ENCODE measurements around the gene CCDC27. TPM values are rescaled to one million over a fixed set of nuclear protein-coding genes. Genes with fewer than 3 reads are reported as not detected.

The CCDC27 gene
- total and polyA plus RNA-seq, 7 donors, result not detected

GRCh38 chr1:3785045-3785444 is 32.8 kb downstream of the CCDC27 start:
- intact Hi-C loops (cut with DNase I), result no loop called here
- H3K27ac ChIP-seq, result no peak overlapping the region
- no peaks in the 10 kb centered on the region for H3K27me3 ChIP-seq
- TF ChIP-seq POLR2A (IDR thresholded peaks at IDR 0.05), result no peak
- TF ChIP-seq POLR2AphosphoS5 (IDR thresholded peaks at IDR 0.05), result no peak
- TF ChIP-seq, protein P1, sequence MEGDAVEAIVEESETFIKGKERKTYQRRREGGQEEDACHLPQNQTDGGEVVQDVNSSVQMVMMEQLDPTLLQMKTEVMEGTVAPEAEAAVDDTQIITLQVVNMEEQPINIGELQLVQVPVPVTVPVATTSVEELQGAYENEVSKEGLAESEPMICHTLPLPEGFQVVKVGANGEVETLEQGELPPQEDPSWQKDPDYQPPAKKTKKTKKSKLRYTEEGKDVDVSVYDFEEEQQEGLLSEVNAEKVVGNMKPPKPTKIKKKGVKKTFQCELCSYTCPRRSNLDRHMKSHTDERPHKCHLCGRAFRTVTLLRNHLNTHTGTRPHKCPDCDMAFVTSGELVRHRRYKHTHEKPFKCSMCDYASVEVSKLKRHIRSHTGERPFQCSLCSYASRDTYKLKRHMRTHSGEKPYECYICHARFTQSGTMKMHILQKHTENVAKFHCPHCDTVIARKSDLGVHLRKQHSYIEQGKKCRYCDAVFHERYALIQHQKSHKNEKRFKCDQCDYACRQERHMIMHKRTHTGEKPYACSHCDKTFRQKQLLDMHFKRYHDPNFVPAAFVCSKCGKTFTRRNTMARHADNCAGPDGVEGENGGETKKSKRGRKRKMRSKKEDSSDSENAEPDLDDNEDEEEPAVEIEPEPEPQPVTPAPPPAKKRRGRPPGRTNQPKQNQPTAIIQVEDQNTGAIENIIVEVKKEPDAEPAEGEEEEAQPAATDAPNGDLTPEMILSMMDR (IDR thresholded peaks at IDR 0.05), result no peak
- no peak for TF ChIP-seq EP300 (IDR thresholded peaks at IDR 0.05)
- H3K4me1 ChIP-seq, result peaks cover 0 to 6% (median 0%) of the 10 kb centered on the region in 4 donors
- WGBS, 2 donors, result 51 to 81% methylated on average over 13 of the region's 13 CpGs
- DNase-seq, result no peak
- peaks cover 24 to 92% (median 73%) of the 10 kb centered on the region in 4 donors for H3K36me3 ChIP-seq
- H3K4me3 ChIP-seq, result no peak overlapping the region
- H3K9me3 ChIP-seq, result no peaks in the 10 kb centered on the region

- 58 to 79% methylated on average over 14 of the region's 14 CpGs for WGBS, 2 donors
- no peaks in the 10 kb centered on the region for H3K9me3 ChIP-seq
- peaks cover 0 to 11% (median 0%) of the 10 kb centered on the region in 4 donors for H3K4me1 ChIP-seq
- intact Hi-C loops (cut with DNase I), result no loop called here
- TF ChIP-seq POLR2A (IDR thresholded peaks at IDR 0.05), result no peak
- H3K27me3 ChIP-seq, result no peaks in the 10 kb centered on the region
- H3K4me3 ChIP-seq, result no peak overlapping the region
- DNase-seq, result no peak
- no peak overlapping the region for H3K27ac ChIP-seq
- peaks cover 24 to 89% (median 68%) of the 10 kb centered on the region in 4 donors for H3K36me3 ChIP-seq
These were observed 33.4 kb downstream of the CCDC27 start for GRCh38 chr1:3785456-3786157.

DNA sequence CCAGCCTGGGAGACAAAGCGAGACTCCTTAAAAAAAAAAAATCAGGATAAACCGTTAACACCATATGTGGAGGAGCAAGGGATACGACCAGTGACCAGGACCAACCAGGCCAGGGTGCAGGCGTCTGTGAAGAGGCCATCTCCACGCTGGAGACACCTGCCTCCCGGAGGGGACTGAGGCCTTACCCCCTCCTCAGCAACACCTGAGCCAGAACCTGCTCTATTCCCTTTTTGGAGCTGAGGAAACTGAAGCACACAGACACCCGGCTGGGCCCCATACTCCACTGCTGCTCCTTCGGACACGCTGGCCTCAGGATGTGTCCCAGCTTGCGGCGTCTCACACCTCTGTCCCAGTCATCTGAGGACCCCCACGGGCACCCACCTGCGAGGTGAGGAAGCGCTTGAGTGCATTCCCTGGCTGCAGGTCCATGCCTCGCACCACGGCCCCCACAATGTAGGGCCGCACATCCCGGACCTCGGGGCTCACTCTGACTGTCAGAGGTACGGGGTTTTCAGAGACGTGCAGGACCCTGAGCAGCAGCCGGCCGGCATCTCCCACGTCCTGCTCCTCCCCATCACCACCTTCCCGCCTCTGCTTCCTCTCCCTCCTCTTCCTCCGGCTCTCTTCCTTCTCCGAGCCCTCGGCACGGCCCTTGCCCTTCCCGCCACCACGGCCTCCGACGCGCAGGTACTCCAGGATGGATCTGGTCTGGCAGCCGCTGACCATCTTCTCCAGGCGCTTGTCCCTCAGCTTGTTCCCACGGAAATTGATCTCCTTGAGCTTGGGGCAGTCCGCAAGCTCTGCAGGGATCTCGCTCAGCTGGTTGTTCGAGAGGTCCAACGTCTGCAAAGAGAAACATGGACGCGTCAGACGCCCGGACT is 34.5 kb downstream of the CCDC27 start:
- H3K4me3 ChIP-seq, result no peak overlapping the region
- TF ChIP-seq EP300 (IDR thresholded peaks at IDR 0.05) (no peak), POLR2AphosphoS5 (IDR thresholded peaks at IDR 0.05) (no peak), POLR2A (IDR thresholded peaks at IDR 0.05) (no peak)
- TF ChIP-seq, protein P1 (IDR thresholded peaks at IDR 0.05), result no peak
- H3K9me3 ChIP-seq, result no peaks in the 10 kb centered on the region
- DNase-seq, result no peak
- peaks cover 0 to 15% (median under 1%) of the 10 kb centered on the region in 4 donors for H3K4me1 ChIP-seq
- no peak overlapping the region for H3K27ac ChIP-seq
- H3K27me3 ChIP-seq, result no peaks in the 10 kb centered on the region
- peaks cover 18 to 78% (median 57%) of the 10 kb centered on the region in 4 donors for H3K36me3 ChIP-seq
- intact Hi-C loops (cut with DNase I), result no loop called here
- WGBS, 2 donors, result 93 to 95% methylated on average over 45 of the region's 45 CpGs

DNA sequence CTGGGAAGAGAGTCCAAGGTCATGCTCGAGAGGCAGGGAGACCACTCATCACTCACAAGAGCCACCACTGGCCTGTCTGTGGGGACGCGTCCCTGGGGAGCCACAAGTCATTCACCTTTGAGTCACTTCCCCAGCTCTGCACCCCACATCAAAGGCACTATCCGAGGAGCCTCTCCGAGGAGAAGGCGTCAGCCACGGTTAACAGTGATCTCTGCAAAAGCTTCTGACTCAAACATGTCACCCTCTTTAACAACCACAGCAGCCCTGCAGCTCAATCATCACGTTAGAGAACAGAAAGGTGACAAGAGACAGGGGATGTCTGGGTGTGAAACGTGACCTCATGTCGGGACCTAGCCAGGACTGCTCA is 35.1 kb downstream of the CCDC27 start:
- no peaks in the 10 kb centered on the region for H3K27me3 ChIP-seq
- no peak overlapping the region for H3K27ac ChIP-seq
- no peak overlapping the region for H3K4me3 ChIP-seq
- DNase-seq, result no peak
- 85 to 86% methylated on average over 10 of the region's 10 CpGs for WGBS, 2 donors
- intact Hi-C loops (cut with DNase I), result no loop called here
- TF ChIP-seq, protein P1 (IDR thresholded peaks at IDR 0.05), result no peak
- no peak for TF ChIP-seq EP300 (IDR thresholded peaks at IDR 0.05)
- TF ChIP-seq POLR2A (IDR thresholded peaks at IDR 0.05), result no peak
- no peak for TF ChIP-seq POLR2AphosphoS5 (IDR thresholded peaks at IDR 0.05)
- peaks cover 0 to 15% (median 2%) of the 10 kb centered on the region in 4 donors for H3K4me1 ChIP-seq
- H3K9me3 ChIP-seq, result no peaks in the 10 kb centered on the region
- peaks cover 14 to 72% (median 51%) of the 10 kb centered on the region in 4 donors for H3K36me3 ChIP-seq

Data from sigmoid colon (tissue), 7 donors.